ENCODE results near the gene MOV10.

GRCh38 chr1:112686417-112686816 is 12.0 kb downstream of the MOV10 start:
- TF ChIP-seq SREBF2 (IDR thresholded peaks at IDR 0.05; ENCODE audit: low read length): no peak
- TF ChIP-seq SMAD1 (IDR thresholded peaks at IDR 0.05; ENCODE audit: low read depth, partially characterized antibody): no peak
- TF ChIP-seq USF2 (IDR thresholded peaks at IDR 0.05; ENCODE audit: borderline replicate concordance, low read depth, low read length): no peak
- TF ChIP-seq MXI1 (IDR thresholded peaks at IDR 0.05; ENCODE audit: low read depth, low read length): no peak
- no peak for TF ChIP-seq CTCF (IDR thresholded peaks at IDR 0.05 in 2 of 3, conservative IDR thresholded peaks at IDR 0.05 in 1 of 3; ENCODE audit: control insufficient read depth in 2 of 3, extremely low read depth in 1 of 3, insufficient read depth in 1 of 3, low read depth in 3 of 3, low read length in 3 of 3)
- TF ChIP-seq BCL11A (IDR thresholded peaks at IDR 0.05; ENCODE audit: low read depth, low read length): no peak
- no peak for TF ChIP-seq ZNF217 (IDR thresholded peaks at IDR 0.05)
- TF ChIP-seq STAT3 (IDR thresholded peaks at IDR 0.05; ENCODE audit: low read depth, low read length): no peak
- no peak for TF ChIP-seq BRCA1 (IDR thresholded peaks at IDR 0.05; ENCODE audit: low read depth, low read length)
- TF ChIP-seq POLR2AphosphoS5 (IDR thresholded peaks at IDR 0.05; ENCODE audit: low read length): no peak
- TF ChIP-seq TCF12 (IDR thresholded peaks at IDR 0.05; ENCODE audit: low read depth, low read length): no peak
- TF ChIP-seq SIN3A (IDR thresholded peaks at IDR 0.05; ENCODE audit: low read depth, low read length): no peak

All from GM12878 (cell line).